CD4-positive, alpha-beta memory T cell (primary cell): ENCODE measurements around the gene TMEM254. TPM values are rescaled to one million over a fixed set of nuclear protein-coding genes. Genes with fewer than 3 reads are reported as not detected.
"Not testable (repeated sequence)": the region's sequence is repeated elsewhere in the genome, so short reads cannot be mapped to it uniquely, and the experiment has no call there.

Experiments
- CTCF ChIA-PET: fragments of 350-600 bp; sonication (Branson Sonifier 250); formaldehyde crosslinking; loops from one replicate; lab custom pipeline; 2021; ENCODE audit warnings: inconsistent platforms; ENCODE audit not compliant: partially characterized antibody; lab: Charles Lee
- POLR2A ChIA-PET: fragments of 350-600 bp; sonication (Branson Sonifier 250); formaldehyde crosslinking; loops from one replicate; lab custom pipeline; 2021; ENCODE audit not compliant: partially characterized antibody; lab: Charles Lee
- DNase-seq, 5 donors: peaks; one replicate each; pipeline versions ENCODE4 v3.0.0 to v3.0.0-alpha.2; 2020 to 2022; ENCODE audit warnings: mixed read lengths in 1 of 5
- H3K27ac ChIP-seq: one replicate; pipeline ENCODE4 v1.7.0; 2013; ENCODE audit warnings: low read depth, low read length
- H3K27me3 ChIP-seq: 2 replicates; pipeline ENCODE4 v1.7.0; 2013; ENCODE audit warnings: mild to moderate bottlenecking, low read length, moderate library complexity; ENCODE audit not compliant: insufficient read depth
- H3K36me3 ChIP-seq: 2 replicates; pipeline ENCODE4 v1.7.0; 2013; ENCODE audit warnings: mild to moderate bottlenecking, low read length, moderate library complexity; ENCODE audit not compliant: insufficient read depth
- H3K4me1 ChIP-seq: 2 replicates; pipeline ENCODE4 v1.7.0; 2013; ENCODE audit warnings: mild to moderate bottlenecking, low read length, moderate library complexity; ENCODE audit not compliant: insufficient read depth
- H3K4me3 ChIP-seq, 2 donors: one replicate each; pipeline ENCODE4 v1.7.0; 2013; ENCODE audit warnings: low read length in 2 of 2, mild to moderate bottlenecking in 1 of 2
- H3K9me3 ChIP-seq, 2 donors: one replicate each; pipeline ENCODE4 v1.7.0; 2013; ENCODE audit warnings: low read length in 2 of 2, control low read depth in 1 of 2; ENCODE audit not compliant: control insufficient read depth in 1 of 2
- H3K27ac Mint-ChIP-seq, 7 donors: one replicate each; pipeline ENCODE4 v1.8.0; 2020 to 2021; ENCODE audit warnings: mixed read lengths in 7 of 7, mild to moderate bottlenecking in 6 of 7, inconsistent platforms in 3 of 7, moderate library complexity in 3 of 7
- H3K27me3 Mint-ChIP-seq, 2 donors: one replicate each; pipeline ENCODE4 v1.8.0; 2020 to 2021; ENCODE audit warnings: mixed read lengths in 2 of 2
- H3K36me3 Mint-ChIP-seq, 2 donors: one replicate each; pipeline ENCODE4 v1.8.0; 2020 to 2021; ENCODE audit warnings: mixed read lengths in 2 of 2, inconsistent platforms in 1 of 2, mild to moderate bottlenecking in 1 of 2
- H3K4me1 Mint-ChIP-seq, 4 donors: one replicate each; pipeline ENCODE4 v1.8.0; 2020 to 2021; ENCODE audit warnings: mixed read lengths in 4 of 4, mild to moderate bottlenecking in 1 of 4
- H3K4me3 Mint-ChIP-seq, 8 donors: one replicate each; pipeline ENCODE4 v1.8.0; 2020 to 2021; ENCODE audit warnings: mixed read lengths in 8 of 8, mild to moderate bottlenecking in 7 of 8, moderate library complexity in 6 of 8, inconsistent platforms in 3 of 8
- H3K9me3 Mint-ChIP-seq, 8 donors: one replicate each; pipeline ENCODE4 v1.8.0; 2020 to 2021; ENCODE audit warnings: mixed read lengths in 8 of 8, mild to moderate bottlenecking in 5 of 8, inconsistent platforms in 3 of 8, moderate library complexity in 1 of 8
- intact Hi-C: fragments of 100-400 bp; cut with micrococcal nuclease; formaldehyde crosslinking; loops from one replicate; pipeline ENCODE4 v1.15.1; 2023
- polyA plus RNA-seq, 2 donors: library from polyadenylated mRNA; unstranded; fragments of 300-500 nt; fragmentation: Illumina TruSeq; gene quantifications; one replicate each; pipeline ENCODE4 v1.2.3, GENCODE V29; 2021
- total RNA-seq, 2 experiments: library from RNA; stranded (reverse); gene quantifications; one replicate each; pipeline ENCODE4 v1.2.3, GENCODE V29; 2021

Gene TMEM254
- total and polyA plus RNA-seq, 4 experiments from 2014 or later, result 14.2 to 49.4 (median 26.1) TPM

DNA sequence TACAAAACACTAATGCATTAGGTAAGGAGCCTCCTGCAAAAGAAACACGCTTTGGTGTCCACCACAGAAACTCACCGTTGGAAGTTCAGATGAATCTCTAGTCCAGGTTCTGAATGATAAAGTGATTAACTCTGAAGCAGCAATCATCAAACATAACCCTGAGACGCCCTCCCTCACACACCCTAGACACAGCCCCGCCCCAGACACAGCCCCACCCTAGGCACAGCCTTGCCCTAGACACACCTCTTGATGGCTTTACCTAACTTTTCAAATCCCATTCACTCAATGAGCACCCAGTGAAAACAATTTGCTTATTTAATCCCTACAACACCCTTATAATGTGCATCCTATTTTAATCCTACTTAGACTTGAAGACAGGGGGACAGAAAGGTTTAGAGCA lies 21.3 kb upstream of the TMEM254 start:
- peaks cover 0 to 10% (median 5%) of the 10 kb centered on the region in 4 donors for H3K4me1 Mint-ChIP-seq
- ChIA-PET POLR2A (no interaction called here), CTCF (interaction anchor here (1.4 to 5.2 kb wide), 4 partner anchors 10 to 196 kb away, joined by 5 to 47 read pairs (median 16); no protein-coding TSS in a partner anchor)
- H3K4me1 ChIP-seq, result no peaks in the 10 kb centered on the region
- H3K4me3 ChIP-seq, result no peak overlapping the region
- no peaks in the 10 kb centered on the region for H3K36me3 Mint-ChIP-seq
- no peaks in the 10 kb centered on the region for H3K9me3 Mint-ChIP-seq
- H3K9me3 ChIP-seq, result no peaks in the 10 kb centered on the region
- no peaks in the 10 kb centered on the region for H3K27me3 Mint-ChIP-seq
- no peak for DNase-seq
- intact Hi-C loops, result no loop called here
- no peak overlapping the region for H3K4me3 Mint-ChIP-seq
- H3K36me3 ChIP-seq, result no peaks in the 10 kb centered on the region
- H3K27ac Mint-ChIP-seq, result no peak overlapping the region
- H3K27me3 ChIP-seq, result no peaks in the 10 kb centered on the region
- H3K27ac ChIP-seq, result no peak overlapping the region

DNA sequence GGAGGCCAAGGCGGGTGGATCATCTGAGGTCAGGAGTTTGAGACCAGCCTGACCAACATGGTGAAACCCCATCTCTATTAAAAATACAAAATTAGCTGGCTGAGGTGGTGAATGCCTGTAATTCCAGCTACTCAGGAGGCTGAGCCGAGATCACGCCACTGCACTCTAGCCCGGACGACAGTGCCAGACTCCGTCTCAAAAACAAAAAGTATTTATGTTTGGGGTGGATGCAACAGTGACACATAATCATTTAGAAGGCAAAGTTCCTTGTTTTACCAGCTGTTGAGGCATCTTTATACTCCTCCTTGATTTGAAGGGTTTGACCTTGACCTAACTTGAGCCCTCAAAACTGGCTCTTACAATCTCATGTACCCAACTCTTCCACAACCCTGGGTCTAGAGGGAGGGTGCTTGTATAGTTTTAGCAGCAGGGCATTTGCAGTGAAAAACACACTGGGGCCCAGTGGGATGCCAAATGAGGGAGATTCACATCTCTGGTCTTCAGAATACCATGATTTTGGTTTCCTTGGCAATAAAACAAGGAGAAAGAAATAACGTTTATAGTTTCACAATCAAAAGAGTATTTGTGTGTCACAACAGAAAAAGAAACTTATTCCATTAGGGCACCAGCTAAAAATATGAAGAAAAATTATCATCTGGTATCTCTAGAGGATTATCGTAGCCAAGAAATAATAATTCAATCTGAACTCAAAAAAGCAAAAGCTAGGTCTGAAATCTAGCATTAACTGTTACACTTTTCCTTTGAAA lies 14.2 kb upstream of the TMEM254 start:
- no peak overlapping the region for H3K27ac Mint-ChIP-seq
- Histone ChIP-seq H3K27me3 (no peaks in the 10 kb centered on the region), H3K36me3 (no peaks in the 10 kb centered on the region), H3K4me3 (no peak overlapping the region), H3K27ac (no peak overlapping the region), H3K4me1 (no peaks in the 10 kb centered on the region), H3K9me3 (no peaks in the 10 kb centered on the region)
- no peaks in the 10 kb centered on the region for H3K4me1 Mint-ChIP-seq
- intact Hi-C loops, result no loop called here
- peaks cover 0 to 2% of the 10 kb centered on the region in 2 donors for H3K27me3 Mint-ChIP-seq
- no peaks in the 10 kb centered on the region for H3K36me3 Mint-ChIP-seq
- DNase-seq, result no peak
- no peak overlapping the region for H3K4me3 Mint-ChIP-seq
- CTCF ChIA-PET, result interaction anchor here (1.1 to 3.0 kb wide), 2 partner anchors 13 to 17 kb away, joined by 3 to 11 read pairs; no protein-coding TSS in a partner anchor
- H3K9me3 Mint-ChIP-seq, result peaks cover 0 to 5% (median 0%) of the 10 kb centered on the region in 8 donors
- POLR2A ChIA-PET, result no interaction called here

DNA sequence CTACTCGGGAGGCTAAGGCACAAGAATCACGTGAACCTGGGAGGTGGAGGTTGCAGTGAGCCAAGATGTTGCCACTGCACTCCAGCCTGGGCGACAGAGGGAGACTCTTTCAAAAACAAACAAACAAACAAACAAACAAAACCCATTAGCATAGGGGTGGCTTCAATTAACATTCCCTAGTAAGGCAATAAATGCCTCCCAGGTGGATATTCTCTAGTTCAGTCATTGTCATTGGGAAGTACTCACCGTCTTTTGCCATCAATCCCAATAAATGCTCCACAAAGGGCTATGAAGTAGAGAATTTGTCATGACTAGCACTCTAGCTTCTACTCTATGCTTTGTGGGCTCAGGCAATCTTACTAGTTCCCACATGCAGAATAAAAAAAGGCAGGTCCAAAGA lies 11.7 kb upstream of the TMEM254 start:
- Histone ChIP-seq H3K9me3 (no peaks in the 10 kb centered on the region), H3K27ac (no peak overlapping the region), H3K27me3 (no peaks in the 10 kb centered on the region), H3K4me1 (no peaks in the 10 kb centered on the region), H3K36me3 (no peaks in the 10 kb centered on the region), H3K4me3 (no peak overlapping the region)
- Mint-ChIP-seq H3K36me3 (no peaks in the 10 kb centered on the region), H3K27me3 (peaks cover 0 to 2% of the 10 kb centered on the region in 2 donors), H3K4me3 (no peak overlapping the region), H3K27ac (no peak overlapping the region), H3K9me3 (peaks cover 0 to 5% (median 0%) of the 10 kb centered on the region in 8 donors), H3K4me1 (no peaks in the 10 kb centered on the region)
- DNase-seq, result no peak
- ChIA-PET POLR2A (no interaction called here), CTCF (interaction anchor here (1.0 to 5.2 kb wide), 5 partner anchors 7 to 20 kb away, joined by 3 to 26 read pairs (median 4); no protein-coding TSS in a partner anchor)
- intact Hi-C loops, result no loop called here

GRCh38 chr10:80067821-80068220 lies 10.6 kb upstream of the TMEM254 start:
- DNase-seq, H3K36me3 ChIP-seq, H3K4me1 ChIP-seq, H3K27me3 Mint-ChIP-seq, H3K9me3 Mint-ChIP-seq, H3K27ac ChIP-seq, H3K27me3 ChIP-seq, intact Hi-C loops, H3K4me3 Mint-ChIP-seq, H3K4me1 Mint-ChIP-seq, H3K36me3 Mint-ChIP-seq, POLR2A ChIA-PET, H3K27ac Mint-ChIP-seq, H3K4me3 ChIP-seq, H3K9me3 ChIP-seq: not testable (repeated sequence)
- CTCF ChIA-PET, result interaction anchor here (0.8 to 5.2 kb wide), 5 partner anchors 8 to 506 kb away, joined by 3 to 26 read pairs (median 3); partner anchors contain the start of gene TMEM254

- peaks cover 0 to 2% of the 10 kb centered on the region in 2 donors for H3K27me3 Mint-ChIP-seq
- peaks cover 0 to 5% (median 0%) of the 10 kb centered on the region in 8 donors for H3K9me3 Mint-ChIP-seq
- no peak overlapping the region for H3K27ac Mint-ChIP-seq
- no peaks in the 10 kb centered on the region for H3K36me3 Mint-ChIP-seq
- Histone ChIP-seq H3K27me3 (no peaks in the 10 kb centered on the region), H3K4me1 (no peaks in the 10 kb centered on the region), H3K27ac (no peak overlapping the region), H3K9me3 (no peaks in the 10 kb centered on the region), H3K4me3 (no peak overlapping the region), H3K36me3 (no peaks in the 10 kb centered on the region)
- no peaks in the 10 kb centered on the region for H3K4me1 Mint-ChIP-seq
- CTCF ChIA-PET, result interaction anchor here (0.8 to 5.2 kb wide), 4 partner anchors 9 to 506 kb away, joined by 3 to 26 read pairs (median 3); partner anchors contain the start of gene TMEM254
- no peak for DNase-seq
- H3K4me3 Mint-ChIP-seq, result no peak overlapping the region
- intact Hi-C loops, result no loop called here
- POLR2A ChIA-PET, result no interaction called here
Measured at GRCh38 chr10:80068270-80068669, 10.2 kb upstream of the TMEM254 start.

DNA sequence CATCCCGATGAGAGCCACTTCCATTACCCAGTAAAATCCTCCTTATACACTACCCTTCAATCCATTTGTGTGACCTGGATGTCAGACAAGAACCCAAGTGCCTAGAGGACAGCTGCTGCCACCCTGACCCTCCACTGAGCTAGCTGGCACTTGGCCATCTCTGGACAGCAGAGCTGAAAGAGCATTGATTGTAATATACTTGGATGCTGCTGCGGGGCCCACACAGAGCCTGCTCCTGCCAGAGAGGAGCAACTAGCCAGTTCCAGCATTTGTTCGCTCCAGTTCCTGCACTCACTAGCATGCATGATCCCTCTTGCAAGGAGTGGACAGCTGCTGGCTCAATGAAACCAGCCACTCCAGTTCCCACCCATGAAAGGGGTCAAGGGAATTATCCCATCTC lies 8.4 kb upstream of the TMEM254 start:
- no peak for DNase-seq
- H3K27ac ChIP-seq, result no peak overlapping the region
- POLR2A ChIA-PET, result interaction anchor here (1.3 kb wide), 1 partner anchor 9 kb away, joined by 3 read pairs; no protein-coding TSS in a partner anchor
- CTCF ChIA-PET, result interaction anchor here (5.2 kb wide), 1 partner anchor 11 kb away, joined by 26 read pairs; no protein-coding TSS in a partner anchor
- no peaks in the 10 kb centered on the region for H3K9me3 ChIP-seq
- H3K27me3 Mint-ChIP-seq, result no peaks in the 10 kb centered on the region
- H3K9me3 Mint-ChIP-seq, result peaks cover 0 to 5% (median 0%) of the 10 kb centered on the region in 8 donors
- no peak overlapping the region for H3K27ac Mint-ChIP-seq
- H3K27me3 ChIP-seq, result no peaks in the 10 kb centered on the region
- H3K4me3 Mint-ChIP-seq, result no peak overlapping the region
- intact Hi-C loops, result no loop called here
- H3K4me1 ChIP-seq, result no peaks in the 10 kb centered on the region
- no peaks in the 10 kb centered on the region for H3K36me3 Mint-ChIP-seq
- no peak overlapping the region for H3K4me3 ChIP-seq
- H3K36me3 ChIP-seq, result no peaks in the 10 kb centered on the region
- no peaks in the 10 kb centered on the region for H3K4me1 Mint-ChIP-seq

DNA sequence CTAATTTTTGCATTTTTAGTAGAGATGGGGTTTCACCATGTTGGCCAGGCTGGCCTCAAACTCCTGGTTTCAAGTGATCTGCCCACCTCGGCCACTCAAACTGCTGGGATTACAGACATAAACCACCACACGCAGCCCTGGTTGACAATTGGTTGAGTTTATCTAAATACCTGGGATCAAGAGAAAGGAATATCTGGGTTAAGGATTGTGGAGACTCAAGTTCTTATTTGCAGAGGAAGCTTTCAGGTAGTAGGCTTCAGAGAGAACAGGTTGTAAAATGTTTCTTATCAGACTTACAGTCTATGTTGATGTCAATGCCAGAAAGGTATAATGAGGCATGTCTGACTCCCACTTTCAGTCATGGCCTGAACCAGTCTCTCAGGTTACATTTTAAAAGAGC lies 5.9 kb upstream of the TMEM254 start:
- Histone ChIP-seq H3K9me3 (no peaks in the 10 kb centered on the region), H3K27me3 (no peaks in the 10 kb centered on the region), H3K4me1 (peaks cover 2% of the 10 kb centered on the region), H3K27ac (no peak overlapping the region), H3K36me3 (no peaks in the 10 kb centered on the region), H3K4me3 (no peak overlapping the region)
- no peak for DNase-seq
- Mint-ChIP-seq H3K36me3 (no peaks in the 10 kb centered on the region), H3K27ac (no peak overlapping the region), H3K4me1 (peaks cover 0 to 2% (median 2%) of the 10 kb centered on the region in 4 donors), H3K4me3 (no peak overlapping the region), H3K9me3 (peaks cover 0 to 5% (median 0%) of the 10 kb centered on the region in 8 donors), H3K27me3 (no peaks in the 10 kb centered on the region)
- CTCF ChIA-PET, result no interaction called here
- intact Hi-C loops, result no loop called here
- POLR2A ChIA-PET, result interaction anchor here (1.5 kb wide), 1 partner anchor 14 kb away, joined by 3 read pairs; no protein-coding TSS in a partner anchor
